ENCODE results near the gene TSPAN19.

Gene TSPAN19

DNA sequence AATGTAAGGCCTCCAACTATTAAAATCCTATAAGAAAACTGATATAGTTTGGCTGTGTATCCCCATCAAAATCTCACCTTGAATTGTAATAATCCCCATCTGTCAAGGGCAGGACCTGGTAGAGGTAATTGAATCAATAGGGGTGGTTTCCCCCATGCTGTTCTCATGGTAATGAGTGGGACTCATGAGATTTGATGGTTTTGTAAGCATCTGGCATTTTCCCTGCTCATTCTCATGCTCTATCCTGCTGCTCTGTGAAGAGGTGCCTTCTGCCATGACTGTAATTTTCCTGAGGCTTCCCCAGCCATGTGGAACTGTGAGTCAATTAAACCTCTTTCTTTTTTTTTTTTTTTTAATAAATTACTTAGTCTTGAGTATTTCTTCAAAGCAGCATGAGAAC lies 31.9 kb downstream of the TSPAN19 start:
- FAIRE-seq (no peak), DNase-seq (ENCODE audit: insufficient read length, low spot score) (no peak)
- no peak for TF ChIP-seq TAF1 (IDR thresholded peaks at IDR 0.05; ENCODE audit: low read depth, low read length)
- TF ChIP-seq POU2F2 (IDR thresholded peaks at IDR 0.05; ENCODE audit: low read depth, low read length): no peak
- no peak for TF ChIP-seq PAX5 (IDR thresholded peaks at IDR 0.05; ENCODE audit: insufficient read depth, low read length, severe bottlenecking)
- no peak for TF ChIP-seq SPI1 (IDR thresholded peaks at IDR 0.05; ENCODE audit: low read depth, low read length)
- TF ChIP-seq POLR2A (IDR thresholded peaks at IDR 0.05; ENCODE audit: low read depth, low read length): no peak
- TF ChIP-seq POLR2AphosphoS5 (IDR thresholded peaks at IDR 0.05; ENCODE audit: low read depth, low read length): no peak

DNA sequence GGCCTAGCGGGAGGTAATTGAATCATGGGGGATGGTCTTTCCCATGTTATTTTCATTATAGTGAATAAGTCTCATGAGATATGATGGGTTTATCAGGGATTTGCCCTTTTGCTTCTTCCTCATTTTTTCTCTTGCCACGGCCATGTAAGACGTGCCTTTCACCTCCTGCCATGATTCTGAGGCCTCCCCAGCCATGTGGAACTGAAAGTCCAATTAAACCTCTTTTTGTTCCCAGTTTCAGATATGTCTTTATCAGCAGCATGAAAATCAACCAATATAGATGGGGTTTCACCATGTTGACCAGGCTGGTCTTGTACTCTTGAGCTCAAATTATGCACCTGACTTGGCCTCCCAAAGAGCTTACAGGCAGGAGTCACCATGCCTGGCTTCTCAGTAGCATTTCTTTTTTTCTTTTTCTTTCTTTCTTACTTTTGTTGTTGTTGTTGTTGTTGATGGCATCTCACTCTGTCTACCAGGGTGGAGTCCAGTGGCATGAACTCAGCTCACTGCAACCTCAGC lies 33.2 kb downstream of the TSPAN19 start:
- no peak for TF ChIP-seq POLR2A (IDR thresholded peaks at IDR 0.05; ENCODE audit: low read depth, low read length)
- no peak for TF ChIP-seq PAX5 (IDR thresholded peaks at IDR 0.05; ENCODE audit: insufficient read depth, low read length, severe bottlenecking)
- TF ChIP-seq TAF1 (IDR thresholded peaks at IDR 0.05; ENCODE audit: low read depth, low read length): no peak
- TF ChIP-seq POU2F2 (IDR thresholded peaks at IDR 0.05; ENCODE audit: low read depth, low read length): no peak
- TF ChIP-seq SPI1 (IDR thresholded peaks at IDR 0.05; ENCODE audit: low read depth, low read length): no peak
- FAIRE-seq (no peak), DNase-seq (ENCODE audit: insufficient read length, low spot score) (no peak)

DNA sequence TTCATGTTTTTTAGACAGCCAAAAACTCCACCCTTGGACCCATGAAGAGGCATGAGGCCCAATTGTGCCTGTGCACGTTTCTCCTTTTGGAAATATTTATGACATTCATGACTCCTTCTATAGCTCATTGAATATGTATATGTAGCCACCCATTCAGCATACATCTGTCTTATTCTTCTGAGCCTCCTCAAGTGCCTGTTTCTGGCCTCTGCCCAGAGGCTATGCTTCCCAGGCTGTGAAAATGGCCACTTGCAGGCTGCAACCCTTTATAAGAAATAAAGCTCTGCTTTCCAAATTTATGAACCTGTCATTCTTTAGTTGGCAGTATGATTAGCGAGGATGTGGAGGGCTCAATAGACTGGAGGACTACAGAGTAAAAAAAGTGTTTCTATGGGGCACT lies 35.3 kb downstream of the TSPAN19 start:
- TF ChIP-seq POLR2AphosphoS5 (IDR thresholded peaks at IDR 0.05; ENCODE audit: low read depth, low read length) (no peak), TAF1 (IDR thresholded peaks at IDR 0.05; ENCODE audit: low read depth, low read length) (no peak), POU2F2 (IDR thresholded peaks at IDR 0.05; ENCODE audit: low read depth, low read length) (no peak), PAX5 (IDR thresholded peaks at IDR 0.05; ENCODE audit: insufficient read depth, low read length, severe bottlenecking) (no peak), POLR2A (IDR thresholded peaks at IDR 0.05; ENCODE audit: low read depth, low read length) (no peak), SPI1 (IDR thresholded peaks at IDR 0.05; ENCODE audit: low read depth, low read length) (no peak)
- DNase-seq (ENCODE audit: insufficient read length, low spot score) (no peak), FAIRE-seq (no peak)

DNA sequence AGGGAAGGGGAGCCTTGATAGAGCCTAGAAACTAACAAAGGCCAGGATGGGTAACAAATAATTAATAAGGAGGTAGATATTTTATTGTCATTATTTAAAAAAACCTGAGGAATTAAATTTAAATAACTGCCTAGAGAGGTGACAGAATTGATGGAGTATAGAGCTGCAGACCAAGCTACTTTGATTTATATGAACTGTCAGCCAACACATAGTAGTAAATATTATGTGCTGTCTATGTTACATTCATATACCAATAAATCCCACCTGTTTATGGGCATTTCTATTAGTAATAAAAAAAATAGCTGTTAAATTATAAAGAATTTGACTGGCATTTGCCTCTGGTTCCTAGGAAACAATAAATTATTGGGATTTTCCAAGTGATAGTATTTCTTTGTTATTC lies 37.7 kb downstream of the TSPAN19 start:
- FAIRE-seq: no peak
- no peak for DNase-seq (ENCODE audit: insufficient read length, low spot score)
- no peak for TF ChIP-seq POLR2AphosphoS5 (IDR thresholded peaks at IDR 0.05; ENCODE audit: low read depth, low read length)
- no peak for TF ChIP-seq POU2F2 (IDR thresholded peaks at IDR 0.05; ENCODE audit: low read depth, low read length)
- TF ChIP-seq TAF1 (IDR thresholded peaks at IDR 0.05; ENCODE audit: low read depth, low read length): no peak
- no peak for TF ChIP-seq POLR2A (IDR thresholded peaks at IDR 0.05; ENCODE audit: low read depth, low read length)
- TF ChIP-seq SPI1 (IDR thresholded peaks at IDR 0.05; ENCODE audit: low read depth, low read length): no peak
- TF ChIP-seq PAX5 (IDR thresholded peaks at IDR 0.05; ENCODE audit: insufficient read depth, low read length, severe bottlenecking): no peak

DNA sequence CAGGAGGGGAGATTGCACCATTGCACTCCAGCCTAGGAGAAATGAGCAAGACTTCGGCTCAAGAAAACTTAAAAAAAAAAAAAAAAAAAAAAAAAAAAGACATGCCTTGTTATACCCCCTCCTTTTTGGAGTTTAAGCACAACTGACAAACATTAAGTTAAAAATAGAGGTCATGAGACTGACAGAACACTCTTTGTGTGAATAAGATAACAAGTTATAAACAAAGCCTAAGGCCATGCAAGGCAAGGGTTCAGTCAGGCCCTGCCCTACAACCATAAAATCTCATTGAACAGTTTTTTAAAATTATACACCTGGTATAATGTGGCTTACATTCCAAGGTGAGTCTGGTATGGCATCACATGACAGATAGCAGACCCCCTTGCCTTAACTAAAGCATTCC lies 39.3 kb downstream of the TSPAN19 start:
- TF ChIP-seq SPI1 (IDR thresholded peaks at IDR 0.05; ENCODE audit: low read depth, low read length) (no peak), POLR2A (IDR thresholded peaks at IDR 0.05; ENCODE audit: low read depth, low read length) (no peak), PAX5 (IDR thresholded peaks at IDR 0.05; ENCODE audit: insufficient read depth, low read length, severe bottlenecking) (no peak), POU2F2 (IDR thresholded peaks at IDR 0.05; ENCODE audit: low read depth, low read length) (no peak)
- FAIRE-seq: no peak

DNA sequence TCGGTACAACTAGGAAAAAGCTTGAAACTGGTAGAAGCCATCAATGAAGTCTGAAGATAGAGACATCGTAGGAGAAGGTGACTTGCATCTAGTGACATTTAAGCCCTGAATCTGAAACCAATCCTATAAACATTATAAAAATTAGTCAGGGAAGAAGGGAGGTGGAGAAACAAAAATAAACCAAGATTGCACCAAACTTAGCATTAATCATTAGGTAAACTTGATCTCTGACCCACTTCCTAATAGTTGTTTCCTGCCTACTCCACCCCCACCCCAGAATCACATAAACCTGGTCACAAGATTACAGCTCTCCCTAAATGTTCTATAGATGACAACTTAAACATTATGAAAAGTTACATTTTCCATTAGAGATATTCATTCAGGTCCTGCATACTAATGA lies 40.4 kb downstream of the TSPAN19 start:
- FAIRE-seq (no peak), DNase-seq (ENCODE audit: insufficient read length, low spot score) (no peak)

More for the DNA sequence above, 39.3 kb downstream of the TSPAN19 start:
- DNase-seq (ENCODE audit: insufficient read length, low spot score): no peak

DNA sequence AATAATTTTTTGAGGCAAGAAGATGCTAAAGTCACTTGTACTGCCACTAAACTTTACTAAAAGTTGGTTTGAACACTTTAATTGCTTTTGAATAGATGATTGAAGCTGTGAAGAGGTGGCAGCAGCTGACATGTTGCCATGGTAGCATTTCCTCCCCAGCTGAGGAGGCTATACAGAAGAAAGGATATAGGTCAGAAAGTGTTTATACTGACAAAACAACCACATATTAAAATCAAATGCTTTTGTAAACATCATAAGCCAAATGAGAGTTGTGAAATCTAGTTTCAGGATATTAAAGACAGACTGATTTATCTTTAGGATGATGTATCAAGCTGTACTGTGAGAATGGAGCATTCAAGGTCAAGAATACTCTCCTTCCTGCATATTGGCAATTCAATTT lies 41.7 kb downstream of the TSPAN19 start:
- FAIRE-seq: no peak
- DNase-seq (ENCODE audit: insufficient read length, low spot score): no peak
- TF ChIP-seq POLR2A (IDR thresholded peaks at IDR 0.05; ENCODE audit: low read depth, low read length): no peak
- TF ChIP-seq POLR2AphosphoS5 (IDR thresholded peaks at IDR 0.05; ENCODE audit: low read depth, low read length): no peak
- no peak for TF ChIP-seq SPI1 (IDR thresholded peaks at IDR 0.05; ENCODE audit: low read depth, low read length)
- TF ChIP-seq TAF1 (IDR thresholded peaks at IDR 0.05; ENCODE audit: low read depth, low read length): no peak
- no peak for TF ChIP-seq PAX5 (IDR thresholded peaks at IDR 0.05; ENCODE audit: insufficient read depth, low read length, severe bottlenecking)
- no peak for TF ChIP-seq POU2F2 (IDR thresholded peaks at IDR 0.05; ENCODE audit: low read depth, low read length)

More for the DNA sequence above, 40.4 kb downstream of the TSPAN19 start:
- TF ChIP-seq POLR2AphosphoS5 (IDR thresholded peaks at IDR 0.05; ENCODE audit: low read depth, low read length): no peak
- no peak for TF ChIP-seq POU2F2 (IDR thresholded peaks at IDR 0.05; ENCODE audit: low read depth, low read length)
- no peak for TF ChIP-seq SPI1 (IDR thresholded peaks at IDR 0.05; ENCODE audit: low read depth, low read length)
- TF ChIP-seq TAF1 (IDR thresholded peaks at IDR 0.05; ENCODE audit: low read depth, low read length): no peak
- no peak for TF ChIP-seq POLR2A (IDR thresholded peaks at IDR 0.05; ENCODE audit: low read depth, low read length)
- TF ChIP-seq PAX5 (IDR thresholded peaks at IDR 0.05; ENCODE audit: insufficient read depth, low read length, severe bottlenecking): no peak

DNA sequence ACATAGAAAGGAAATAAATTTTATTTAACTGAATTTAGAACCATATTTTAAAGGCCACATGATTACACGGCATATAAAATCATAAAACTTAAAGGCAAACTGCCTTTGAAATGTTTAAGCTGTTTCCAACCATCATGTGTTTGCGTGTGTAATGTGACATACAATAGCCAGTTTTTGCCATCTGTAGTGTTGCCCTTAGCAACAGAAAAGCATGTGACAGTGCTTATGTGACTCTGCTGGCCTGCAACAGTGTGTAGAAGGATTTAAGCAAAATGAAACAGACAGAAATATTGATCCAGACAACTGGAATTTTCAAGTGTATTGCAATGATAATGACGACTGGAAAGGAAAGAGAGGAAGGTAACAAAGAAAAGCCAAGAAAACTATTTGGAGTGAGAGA lies 49.5 kb downstream of the TSPAN19 start:
- no peak for DNase-seq (ENCODE audit: insufficient read length, low spot score)
- TF ChIP-seq TAF1 (IDR thresholded peaks at IDR 0.05; ENCODE audit: low read depth, low read length): no peak
- no peak for TF ChIP-seq POU2F2 (IDR thresholded peaks at IDR 0.05; ENCODE audit: low read depth, low read length)
- TF ChIP-seq POLR2A (IDR thresholded peaks at IDR 0.05; ENCODE audit: low read depth, low read length): no peak
- TF ChIP-seq POLR2AphosphoS5 (IDR thresholded peaks at IDR 0.05; ENCODE audit: low read depth, low read length): no peak
- no peak for TF ChIP-seq SPI1 (IDR thresholded peaks at IDR 0.05; ENCODE audit: low read depth, low read length)
- no peak for TF ChIP-seq PAX5 (IDR thresholded peaks at IDR 0.05; ENCODE audit: insufficient read depth, low read length, severe bottlenecking)
- no peak for FAIRE-seq

DNA sequence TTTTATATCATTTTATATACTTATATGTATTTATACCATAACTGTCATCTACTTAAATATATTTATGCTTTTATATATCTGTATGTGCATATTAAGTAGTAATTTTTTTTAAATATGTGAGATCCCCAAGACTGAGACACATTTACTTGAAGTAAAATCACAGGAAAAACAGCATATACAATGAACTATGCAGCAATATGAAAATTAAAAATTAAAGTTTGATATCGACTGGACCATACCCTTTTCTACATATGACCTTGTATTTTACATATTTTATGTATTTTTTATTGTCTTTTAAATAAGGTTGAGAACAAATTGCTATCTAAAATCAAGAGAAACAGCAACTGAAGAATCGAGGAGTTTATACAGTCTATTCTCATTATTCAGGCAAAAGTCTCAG lies 50.0 kb downstream of the TSPAN19 start:
- no peak for FAIRE-seq
- TF ChIP-seq PAX5 (IDR thresholded peaks at IDR 0.05; ENCODE audit: insufficient read depth, low read length, severe bottlenecking): no peak
- DNase-seq (ENCODE audit: insufficient read length, low spot score): no peak

DNA sequence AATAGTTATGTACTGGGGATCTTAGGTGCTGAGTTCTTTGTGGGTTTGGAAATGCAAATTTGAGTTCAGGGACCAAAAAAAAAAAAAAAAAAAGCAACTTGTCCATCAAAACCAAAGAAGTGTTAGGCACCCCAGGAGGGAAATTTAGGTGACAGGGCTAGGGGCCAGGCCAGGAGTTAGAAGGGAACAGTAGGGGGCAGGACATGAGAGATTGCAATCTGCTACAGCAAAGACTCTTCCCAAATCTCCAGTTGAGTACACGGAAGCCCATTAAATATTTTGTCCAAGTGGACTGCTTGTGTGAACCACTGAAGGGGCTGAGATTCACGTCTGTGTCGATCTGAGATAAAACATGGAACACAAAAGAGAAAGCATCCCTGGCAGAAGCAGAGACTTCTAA lies 52.8 kb downstream of the TSPAN19 start:
- no peak for TF ChIP-seq SPI1 (IDR thresholded peaks at IDR 0.05; ENCODE audit: low read depth, low read length)
- TF ChIP-seq PAX5 (IDR thresholded peaks at IDR 0.05; ENCODE audit: insufficient read depth, low read length, severe bottlenecking): no peak
- TF ChIP-seq POLR2A (IDR thresholded peaks at IDR 0.05; ENCODE audit: low read depth, low read length): no peak
- TF ChIP-seq POLR2AphosphoS5 (IDR thresholded peaks at IDR 0.05; ENCODE audit: low read depth, low read length): no peak
- TF ChIP-seq POU2F2 (IDR thresholded peaks at IDR 0.05; ENCODE audit: low read depth, low read length): no peak
- TF ChIP-seq TAF1 (IDR thresholded peaks at IDR 0.05; ENCODE audit: low read depth, low read length): no peak
- FAIRE-seq: no peak
- no peak for DNase-seq (ENCODE audit: insufficient read length, low spot score)
